ENCODE results near the gene USO1.
"Not testable (repeated sequence)": the region's sequence is repeated elsewhere in the genome, so short reads cannot be mapped to it uniquely, and the experiment has no call there.

- not testable (repeated sequence) for TF ChIP-seq POLR2A (IDR thresholded peaks at IDR 0.05; ENCODE audit: low read depth); CTCF (IDR thresholded peaks at IDR 0.05)
Observed at GRCh38 chr4:75687125-75687524, 37.3 kb upstream of the USO1 start.
